Measurements from ENCODE around the gene MYRIP.

The MYRIP gene

GRCh38 chr3:40190056-40190455 is 380.6 kb downstream of the MYRIP start:
- DNase-seq (ENCODE audit: low spot score), result no peak

- no peak for DNase-seq (ENCODE audit: low spot score)
Observed at GRCh38 chr3:40191251-40191650, 381.8 kb downstream of the MYRIP start.

GRCh38 chr3:40191850-40192448 is 382.5 kb downstream of the MYRIP start:
- DNase-seq (ENCODE audit: low spot score), result peak; percentile 68

- DNase-seq (ENCODE audit: low spot score), result no peak
Observed at GRCh38 chr3:40192628-40193027, 383.2 kb downstream of the MYRIP start.

GRCh38 chr3:40196966-40197365 is 387.6 kb downstream of the MYRIP start:
- no peak for DNase-seq (ENCODE audit: low spot score)

- no peak for DNase-seq (ENCODE audit: low spot score)
Observed at GRCh38 chr3:40200692-40201316, 391.4 kb downstream of the MYRIP start.

- DNase-seq (ENCODE audit: low spot score), result no peak
Observed at GRCh38 chr3:40201770-40202169, 392.4 kb downstream of the MYRIP start.

- DNase-seq (ENCODE audit: low spot score), result no peak
Observed at GRCh38 chr3:40206522-40206921, 397.1 kb downstream of the MYRIP start.

GRCh38 chr3:40207796-40208195 is 398.4 kb downstream of the MYRIP start:
- no peak for DNase-seq (ENCODE audit: low spot score)

GRCh38 chr3:40208251-40208650 is 398.8 kb downstream of the MYRIP start:
- DNase-seq (ENCODE audit: low spot score), result no peak

- DNase-seq (ENCODE audit: low spot score), result no peak
Observed at GRCh38 chr3:40211579-40211978, 402.2 kb downstream of the MYRIP start.

- no peak for DNase-seq (ENCODE audit: low spot score)
Observed at GRCh38 chr3:40213556-40213955, 404.1 kb downstream of the MYRIP start.

- DNase-seq (ENCODE audit: low spot score), result no peak
Observed at GRCh38 chr3:40215015-40215414, 405.6 kb downstream of the MYRIP start.

GRCh38 chr3:40216471-40216870 is 407.1 kb downstream of the MYRIP start:
- DNase-seq (ENCODE audit: low spot score), result no peak

- DNase-seq (ENCODE audit: low spot score), result no peak
Observed at GRCh38 chr3:40223856-40224255, 414.4 kb downstream of the MYRIP start.

GRCh38 chr3:40224796-40225515 is 415.5 kb downstream of the MYRIP start:
- no peak for DNase-seq (ENCODE audit: low spot score)

GRCh38 chr3:40226636-40227035 is 417.2 kb downstream of the MYRIP start:
- no peak for DNase-seq (ENCODE audit: low spot score)

- no peak for DNase-seq (ENCODE audit: low spot score)
Observed at GRCh38 chr3:40228792-40229350, 419.5 kb downstream of the MYRIP start.

GRCh38 chr3:40229386-40229785 is 420.0 kb downstream of the MYRIP start:
- DNase-seq (ENCODE audit: low spot score), result no peak

- DNase-seq (ENCODE audit: low spot score), result no peak
Observed at GRCh38 chr3:40229963-40230362, 420.6 kb downstream of the MYRIP start.

- no peak for DNase-seq (ENCODE audit: low spot score)
Observed at GRCh38 chr3:40230382-40230781, 421.0 kb downstream of the MYRIP start.

- no peak for DNase-seq (ENCODE audit: low spot score)
Observed at GRCh38 chr3:40232626-40233025, 423.2 kb downstream of the MYRIP start.

- DNase-seq (ENCODE audit: low spot score), result no peak
Observed at GRCh38 chr3:40237159-40237558, 427.8 kb downstream of the MYRIP start.
